Activated CD8-positive, alpha-beta T cell treated with anti-CD3 and anti-CD28 coated beads for 36 hours (primary cell): Measurements from ENCODE around the gene TMEM273. TPM values are rescaled to one million over a fixed set of nuclear protein-coding genes. Genes with fewer than 3 reads are reported as not detected.
A peak's percentile ranks its signal among the peaks of the same experiment; 100 is the strongest.

ENCODE experiments used
- ATAC-seq: fragments of 200-7000 bp; cut with Tn5 transposase; one replicate; pipeline ENCODE4 v1.10.0; 2021; ENCODE audit warnings: mild to moderate bottlenecking, moderate library complexity
- CTCF ChIA-PET: fragments of 350-600 bp; sonication (Branson Sonifier 250); formaldehyde crosslinking; loops from one replicate; lab custom pipeline; 2021; ENCODE audit warnings: antibody characterized with exemption; lab: Charles Lee
- POLR2A ChIA-PET: fragments of 350-600 bp; sonication (Branson Sonifier 250); formaldehyde crosslinking; loops from one replicate; lab custom pipeline; 2021; ENCODE audit warnings: antibody characterized with exemption; lab: Charles Lee
- DNase-seq: peaks from one replicate; pipeline ENCODE4 v3.0.0-alpha.2; 2020
- H3K27ac Mint-ChIP-seq: one replicate; pipeline ENCODE4 v1.8.0; 2021; ENCODE audit warnings: mild to moderate bottlenecking, mixed read lengths
- H3K27me3 Mint-ChIP-seq: one replicate; pipeline ENCODE4 v1.8.0; 2021; ENCODE audit warnings: mixed read lengths
- H3K36me3 Mint-ChIP-seq: one replicate; pipeline ENCODE4 v1.8.0; 2021; ENCODE audit warnings: low read depth, mixed read lengths
- H3K4me1 Mint-ChIP-seq: one replicate; pipeline ENCODE4 v1.8.0; 2021; ENCODE audit warnings: low read depth, mixed read lengths
- H3K4me3 Mint-ChIP-seq: one replicate; pipeline ENCODE4 v1.8.0; 2021; ENCODE audit warnings: mild to moderate bottlenecking, moderate library complexity, mixed read lengths
- H3K9me3 Mint-ChIP-seq: one replicate; pipeline ENCODE4 v1.8.0; 2021; ENCODE audit warnings: mixed read lengths
- intact Hi-C: fragments of 100-400 bp; cut with micrococcal nuclease; formaldehyde crosslinking; loops from one replicate; pipeline ENCODE4 v1.10.0; 2022
- total RNA-seq, 2 experiments: library from RNA; stranded (reverse); gene quantifications; one replicate each; pipeline ENCODE4 v1.2.3, GENCODE V29; 2021
- TF ChIP-seq, protein P1 (sequence below): fragments of 200-600 bp; IDR thresholded peaks from one replicate; pipeline ENCODE4 v1.8.0; 2022; ENCODE audit warnings: antibody characterized with exemption, mild to moderate bottlenecking

Gene TMEM273
- total RNA-seq, 2 experiments from 2014 or later, result 16.6 to 19.0 TPM

DNA sequence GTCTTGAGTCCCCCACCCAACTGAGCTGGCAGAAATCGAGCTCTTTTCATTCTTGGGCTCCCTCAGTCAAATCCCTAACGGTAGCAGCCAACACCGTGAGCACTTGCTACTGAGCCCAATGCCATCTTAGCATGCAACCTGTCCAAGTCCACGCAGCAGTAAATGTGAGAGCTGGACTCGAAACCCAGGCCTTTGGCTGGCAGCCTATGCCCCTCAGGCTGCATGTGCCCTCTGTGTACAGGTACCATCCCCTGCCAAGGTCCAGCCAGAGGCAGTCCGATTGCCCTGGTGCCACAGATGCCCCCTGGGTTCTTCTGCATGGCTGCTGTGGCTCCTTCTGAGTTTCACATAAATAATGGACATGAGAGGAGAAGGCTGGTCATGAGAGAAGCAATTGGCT is 1.2 kb upstream of the TMEM273 start:
- no peak for DNase-seq
- H3K36me3 Mint-ChIP-seq, result no peaks in the 10 kb centered on the region
- POLR2A ChIA-PET, result no interaction called here
- intact Hi-C loops, result no loop called here
- CTCF ChIA-PET, result no interaction called here
- peak overlapping the region; percentile 50 for H3K4me3 Mint-ChIP-seq
- TF ChIP-seq, protein P1, sequence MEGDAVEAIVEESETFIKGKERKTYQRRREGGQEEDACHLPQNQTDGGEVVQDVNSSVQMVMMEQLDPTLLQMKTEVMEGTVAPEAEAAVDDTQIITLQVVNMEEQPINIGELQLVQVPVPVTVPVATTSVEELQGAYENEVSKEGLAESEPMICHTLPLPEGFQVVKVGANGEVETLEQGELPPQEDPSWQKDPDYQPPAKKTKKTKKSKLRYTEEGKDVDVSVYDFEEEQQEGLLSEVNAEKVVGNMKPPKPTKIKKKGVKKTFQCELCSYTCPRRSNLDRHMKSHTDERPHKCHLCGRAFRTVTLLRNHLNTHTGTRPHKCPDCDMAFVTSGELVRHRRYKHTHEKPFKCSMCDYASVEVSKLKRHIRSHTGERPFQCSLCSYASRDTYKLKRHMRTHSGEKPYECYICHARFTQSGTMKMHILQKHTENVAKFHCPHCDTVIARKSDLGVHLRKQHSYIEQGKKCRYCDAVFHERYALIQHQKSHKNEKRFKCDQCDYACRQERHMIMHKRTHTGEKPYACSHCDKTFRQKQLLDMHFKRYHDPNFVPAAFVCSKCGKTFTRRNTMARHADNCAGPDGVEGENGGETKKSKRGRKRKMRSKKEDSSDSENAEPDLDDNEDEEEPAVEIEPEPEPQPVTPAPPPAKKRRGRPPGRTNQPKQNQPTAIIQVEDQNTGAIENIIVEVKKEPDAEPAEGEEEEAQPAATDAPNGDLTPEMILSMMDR, result no peak
- peak overlapping the region; percentile 35 for H3K27ac Mint-ChIP-seq
- no peaks in the 10 kb centered on the region for H3K9me3 Mint-ChIP-seq
- peaks cover 30% of the 10 kb centered on the region for H3K27me3 Mint-ChIP-seq
- no peak for ATAC-seq
- H3K4me1 Mint-ChIP-seq, result peaks cover 15% of the 10 kb centered on the region

DNA sequence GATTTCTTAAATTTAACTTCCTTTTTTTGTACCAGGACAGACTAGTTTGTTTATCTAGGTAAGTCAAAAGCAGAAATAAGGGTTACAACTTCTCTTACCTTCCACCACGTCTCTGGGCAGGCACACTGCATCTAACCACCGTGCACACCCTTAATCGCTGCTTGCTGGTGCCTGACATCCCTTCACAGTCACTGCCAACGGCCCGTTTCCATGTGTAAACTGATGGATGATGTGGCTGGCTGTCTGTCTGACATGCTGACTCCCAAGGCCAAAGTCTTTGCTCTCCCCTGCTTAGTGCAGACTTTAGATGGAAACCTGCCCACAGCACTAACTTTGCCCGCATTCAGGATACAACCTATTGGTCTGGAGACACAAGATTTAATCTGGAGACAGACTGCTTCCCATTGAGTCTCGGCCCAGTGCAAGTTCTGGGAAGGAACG is 1.1 kb downstream of the TMEM273 start:
- Mint-ChIP-seq H3K36me3 (no peaks in the 10 kb centered on the region), H3K9me3 (no peaks in the 10 kb centered on the region), H3K27me3 (peaks cover 29% of the 10 kb centered on the region), H3K4me1 (peaks cover 26% of the 10 kb centered on the region), H3K27ac (peak overlapping the region; percentile 59), H3K4me3 (peak overlapping the region; percentile 71)
- ATAC-seq (no peak), DNase-seq (no peak)
- POLR2A ChIA-PET, result no interaction called here
- CTCF ChIA-PET, result no interaction called here
- intact Hi-C loops, result no loop called here
- TF ChIP-seq, protein P1, result no peak

DNA sequence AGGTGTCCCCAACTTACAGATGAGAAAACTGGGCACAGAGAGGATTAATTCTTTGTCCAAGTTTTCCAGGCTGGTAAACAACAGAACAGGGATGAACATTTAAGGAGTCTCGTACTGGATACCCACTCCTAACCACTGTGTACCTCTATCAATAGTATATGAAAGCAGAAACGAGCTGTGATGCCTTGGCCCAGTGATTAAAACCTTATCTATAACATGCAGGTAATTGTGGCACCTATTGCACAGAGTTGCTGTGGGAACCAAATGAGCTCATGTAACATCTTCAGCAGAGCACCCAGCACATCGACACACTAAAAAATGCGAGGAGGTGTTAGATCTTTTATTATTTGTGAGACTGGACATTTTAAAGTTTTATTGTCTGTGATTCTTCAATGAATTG is 1.6 kb downstream of the TMEM273 start:
- Mint-ChIP-seq H3K4me1 (peaks cover 30% of the 10 kb centered on the region), H3K27ac (peak overlapping the region; percentile 13), H3K27me3 (peaks cover 29% of the 10 kb centered on the region), H3K36me3 (no peaks in the 10 kb centered on the region), H3K9me3 (no peaks in the 10 kb centered on the region), H3K4me3 (peak overlapping the region; percentile 71)
- CTCF ChIA-PET, result no interaction called here
- no peak for ATAC-seq
- POLR2A ChIA-PET, result no interaction called here
- no peak for DNase-seq
- TF ChIP-seq, protein P1, result no peak
- intact Hi-C loops, result no loop called here

DNA sequence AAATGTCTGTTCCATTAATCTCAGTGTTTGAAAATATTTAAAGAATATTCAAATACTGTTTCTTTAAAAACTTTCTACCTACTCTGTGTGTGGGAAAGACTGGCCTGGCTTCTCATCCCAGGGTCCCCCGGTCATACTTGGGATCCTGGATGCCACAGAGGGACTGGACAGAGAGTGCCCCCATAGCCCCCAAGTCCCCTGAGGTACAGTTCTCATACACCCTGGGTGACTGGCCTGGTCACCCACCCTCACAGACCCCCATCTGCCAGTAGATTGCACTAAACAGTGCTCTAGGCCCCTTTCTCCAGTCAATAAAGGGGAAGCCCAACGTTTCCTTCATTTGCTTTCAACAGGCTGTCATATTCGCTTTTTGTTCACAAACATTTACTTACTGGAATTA is 3.0 kb downstream of the TMEM273 start:
- H3K36me3 Mint-ChIP-seq, result peaks cover 4% of the 10 kb centered on the region
- peaks cover 32% of the 10 kb centered on the region for H3K27me3 Mint-ChIP-seq
- POLR2A ChIA-PET, result no interaction called here
- DNase-seq, result no peak
- no peaks in the 10 kb centered on the region for H3K9me3 Mint-ChIP-seq
- intact Hi-C loops, result no loop called here
- peak overlapping the region; percentile 57 for H3K27ac Mint-ChIP-seq
- ATAC-seq, result no peak
- H3K4me3 Mint-ChIP-seq, result peak overlapping the region; percentile 71
- CTCF ChIA-PET, result no interaction called here
- H3K4me1 Mint-ChIP-seq, result peaks cover 38% of the 10 kb centered on the region
- TF ChIP-seq, protein P1, result no peak

DNA sequence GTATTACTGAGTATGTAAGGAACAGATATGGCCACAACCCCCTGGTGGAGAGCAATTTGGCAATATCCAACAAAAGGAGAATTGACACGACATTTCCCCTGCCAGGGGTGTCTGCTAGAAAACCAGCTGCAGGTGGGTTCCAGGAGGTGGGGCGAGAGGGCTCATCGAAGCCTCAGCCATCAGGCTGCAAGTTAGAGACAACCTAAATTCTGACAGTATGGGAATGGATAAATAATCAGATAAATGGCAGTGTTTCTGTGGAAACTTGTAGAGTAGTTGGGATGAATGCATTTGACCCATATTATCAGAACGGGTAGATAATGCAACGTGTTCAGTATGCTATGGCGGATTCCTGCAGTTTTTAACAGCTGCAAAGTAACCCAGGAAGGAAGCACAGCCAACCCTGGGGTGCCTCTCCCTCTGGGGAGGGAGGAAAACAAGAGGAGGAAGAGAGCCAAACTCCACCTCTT is 3.5 kb downstream of the TMEM273 start:
- H3K4me3 Mint-ChIP-seq, result peak overlapping the region; percentile 59
- CTCF ChIA-PET, result no interaction called here

More for the DNA sequence above, 3.5 kb downstream of the TMEM273 start:
- no peak for ATAC-seq
- peaks cover 4% of the 10 kb centered on the region for H3K36me3 Mint-ChIP-seq
- POLR2A ChIA-PET, result no interaction called here
- intact Hi-C loops, result no loop called here
- H3K27ac Mint-ChIP-seq, result peak overlapping the region; percentile 82
- H3K27me3 Mint-ChIP-seq, result peaks cover 28% of the 10 kb centered on the region
- no peaks in the 10 kb centered on the region for H3K9me3 Mint-ChIP-seq
- DNase-seq, result no peak
- TF ChIP-seq, protein P1, result no peak
- peaks cover 42% of the 10 kb centered on the region for H3K4me1 Mint-ChIP-seq
